ENCODE measurements around the gene RESF1. TPM values are rescaled to one million over a fixed set of nuclear protein-coding genes. Genes with fewer than 3 reads are reported as not detected.

RESF1 gene
- total RNA-seq, 1 donor from 2014 or later: 287 TPM

DNA sequence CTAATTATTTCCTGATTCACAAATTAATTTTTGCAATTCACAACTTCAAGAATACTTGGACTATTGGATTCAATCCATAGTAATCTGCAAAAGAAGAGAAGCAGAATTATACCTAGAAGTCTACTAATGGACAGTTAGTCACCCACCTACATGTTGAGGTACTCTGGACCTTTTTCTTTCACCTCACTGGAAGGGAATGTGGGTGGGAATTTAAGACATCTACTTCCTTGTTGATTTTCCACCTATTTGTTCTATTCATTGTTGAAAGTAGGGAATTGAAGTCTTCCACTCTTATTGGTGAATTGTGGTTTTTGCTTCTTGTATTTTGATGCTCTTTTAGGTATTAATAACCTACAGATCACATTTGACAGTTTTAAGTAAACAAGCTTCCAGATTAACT lies 11.0 kb downstream of the RESF1 start:
- DNase-seq (ENCODE audit: low spot score, unreplicated experiment): no peak
- H3K4me3 Mint-ChIP-seq (ENCODE audit: low read depth): no peak overlapping the region

DNA sequence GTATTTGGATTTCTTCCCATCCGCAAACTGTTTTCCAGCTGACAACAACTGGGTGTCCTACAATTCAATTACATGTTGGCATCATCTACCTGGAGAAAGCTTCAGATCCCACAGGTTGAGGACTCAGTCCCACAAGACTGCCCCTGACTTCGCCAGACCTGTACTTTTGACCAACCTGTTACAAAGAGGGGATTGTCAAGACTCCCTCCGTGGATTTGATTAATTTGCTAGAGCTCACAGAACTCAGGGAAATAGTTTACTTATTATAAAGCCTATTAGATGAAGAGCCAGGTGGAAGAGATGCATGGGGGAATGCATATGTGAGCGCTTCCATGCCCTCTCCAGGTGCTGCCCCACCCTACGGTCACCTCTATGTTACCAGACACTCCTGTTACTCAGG lies 14.6 kb downstream of the RESF1 start:
- TF ChIP-seq, protein P1, sequence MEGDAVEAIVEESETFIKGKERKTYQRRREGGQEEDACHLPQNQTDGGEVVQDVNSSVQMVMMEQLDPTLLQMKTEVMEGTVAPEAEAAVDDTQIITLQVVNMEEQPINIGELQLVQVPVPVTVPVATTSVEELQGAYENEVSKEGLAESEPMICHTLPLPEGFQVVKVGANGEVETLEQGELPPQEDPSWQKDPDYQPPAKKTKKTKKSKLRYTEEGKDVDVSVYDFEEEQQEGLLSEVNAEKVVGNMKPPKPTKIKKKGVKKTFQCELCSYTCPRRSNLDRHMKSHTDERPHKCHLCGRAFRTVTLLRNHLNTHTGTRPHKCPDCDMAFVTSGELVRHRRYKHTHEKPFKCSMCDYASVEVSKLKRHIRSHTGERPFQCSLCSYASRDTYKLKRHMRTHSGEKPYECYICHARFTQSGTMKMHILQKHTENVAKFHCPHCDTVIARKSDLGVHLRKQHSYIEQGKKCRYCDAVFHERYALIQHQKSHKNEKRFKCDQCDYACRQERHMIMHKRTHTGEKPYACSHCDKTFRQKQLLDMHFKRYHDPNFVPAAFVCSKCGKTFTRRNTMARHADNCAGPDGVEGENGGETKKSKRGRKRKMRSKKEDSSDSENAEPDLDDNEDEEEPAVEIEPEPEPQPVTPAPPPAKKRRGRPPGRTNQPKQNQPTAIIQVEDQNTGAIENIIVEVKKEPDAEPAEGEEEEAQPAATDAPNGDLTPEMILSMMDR (IDR thresholded peaks at IDR 0.05; ENCODE audit: unreplicated experiment): no peak
- H3K36me3 Mint-ChIP-seq (ENCODE audit: insufficient read depth): peaks cover 99% of the 10 kb centered on the region
- peak overlapping the region; percentile 58 for H3K27ac Mint-ChIP-seq
- no peaks in the 10 kb centered on the region for H3K4me1 Mint-ChIP-seq (ENCODE audit: low read depth)
- H3K27me3 Mint-ChIP-seq: no peaks in the 10 kb centered on the region
- no peak overlapping the region for H3K4me3 Mint-ChIP-seq (ENCODE audit: low read depth)
- no peak for DNase-seq (ENCODE audit: low spot score, unreplicated experiment)
- H3K9me3 Mint-ChIP-seq (ENCODE audit: low read depth): peaks cover 68% of the 10 kb centered on the region

More for the DNA sequence above, 11.0 kb downstream of the RESF1 start:
- Mint-ChIP-seq H3K4me1 (ENCODE audit: low read depth) (peaks cover 10% of the 10 kb centered on the region), H3K36me3 (ENCODE audit: insufficient read depth) (peaks cover 96% of the 10 kb centered on the region), H3K9me3 (ENCODE audit: low read depth) (peaks cover 69% of the 10 kb centered on the region), H3K27ac (peak overlapping the region; percentile 59), H3K27me3 (no peaks in the 10 kb centered on the region)
- TF ChIP-seq, protein P1 (IDR thresholded peaks at IDR 0.05; ENCODE audit: unreplicated experiment): no peak

DNA sequence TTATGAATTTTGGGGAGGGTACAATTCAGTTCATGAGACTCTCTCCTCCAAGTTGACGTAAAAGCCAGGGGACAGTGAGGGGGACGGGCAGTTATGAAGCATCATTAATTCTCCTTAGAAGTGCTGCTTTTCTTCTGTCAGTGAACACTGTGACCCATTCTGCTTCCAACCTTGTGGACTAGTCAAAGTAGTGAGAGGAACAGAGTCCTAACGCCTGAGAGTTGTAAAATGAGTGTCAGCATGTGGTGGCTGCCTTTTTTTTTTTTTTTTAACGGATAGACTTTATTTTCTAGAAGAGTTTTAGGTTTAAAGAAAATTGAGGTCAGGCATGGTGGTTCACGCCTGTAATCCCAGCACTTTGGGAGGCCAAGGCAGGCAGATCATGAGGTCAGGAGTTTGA lies 15.5 kb downstream of the RESF1 start:
- no peaks in the 10 kb centered on the region for H3K4me1 Mint-ChIP-seq (ENCODE audit: low read depth)
- peaks cover 67% of the 10 kb centered on the region for H3K9me3 Mint-ChIP-seq (ENCODE audit: low read depth)
- no peak for DNase-seq (ENCODE audit: low spot score, unreplicated experiment)
- peaks cover 99% of the 10 kb centered on the region for H3K36me3 Mint-ChIP-seq (ENCODE audit: insufficient read depth)
- TF ChIP-seq, protein P1 (IDR thresholded peaks at IDR 0.05; ENCODE audit: unreplicated experiment): no peak
- H3K27ac Mint-ChIP-seq: peak overlapping the region; percentile 31
- no peaks in the 10 kb centered on the region for H3K27me3 Mint-ChIP-seq
- H3K4me3 Mint-ChIP-seq (ENCODE audit: low read depth): no peak overlapping the region

DNA sequence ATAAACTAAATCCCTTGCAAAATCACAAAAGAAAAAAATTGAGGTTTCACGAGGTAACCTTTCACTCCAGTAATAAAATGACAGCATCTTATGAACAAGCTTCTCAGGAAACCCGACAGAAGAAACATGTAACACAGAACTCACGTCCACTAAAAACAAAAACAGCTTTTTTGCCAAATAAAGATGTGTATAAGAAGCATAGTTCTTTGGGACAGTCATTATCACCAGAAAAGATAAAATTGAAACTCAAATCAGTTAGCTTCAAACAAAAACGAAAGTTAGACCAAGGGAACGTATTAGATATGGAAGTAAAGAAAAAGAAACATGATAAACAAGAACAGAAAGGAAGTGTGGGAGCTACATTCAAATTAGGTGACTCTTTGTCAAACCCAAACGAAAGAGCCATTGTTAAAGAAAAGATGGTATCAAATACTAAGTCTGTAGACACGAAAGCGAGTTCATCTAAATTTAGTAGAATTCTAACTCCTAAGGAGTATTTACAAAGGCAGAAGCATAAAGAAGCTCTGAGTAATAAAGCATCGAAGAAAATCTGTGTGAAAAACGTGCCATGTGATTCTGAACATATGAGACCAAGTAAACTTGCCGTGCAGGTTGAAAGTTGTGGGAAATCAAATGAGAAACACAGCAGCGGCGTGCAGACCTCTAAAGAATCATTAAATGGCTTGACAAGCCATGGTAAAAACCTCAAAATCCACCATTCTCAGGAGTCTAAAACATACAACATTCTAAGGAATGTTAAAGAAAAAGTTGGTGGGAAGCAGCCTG lies 25.8 kb downstream of the RESF1 start:
- H3K36me3 Mint-ChIP-seq (ENCODE audit: insufficient read depth): peaks cover 96% of the 10 kb centered on the region
- H3K9me3 Mint-ChIP-seq (ENCODE audit: low read depth): peaks cover 71% of the 10 kb centered on the region
- no peak for DNase-seq (ENCODE audit: low spot score, unreplicated experiment)
- peak overlapping the region; percentile 5 for H3K4me3 Mint-ChIP-seq (ENCODE audit: low read depth)
- H3K27me3 Mint-ChIP-seq: no peaks in the 10 kb centered on the region
- TF ChIP-seq, protein P1 (IDR thresholded peaks at IDR 0.05; ENCODE audit: unreplicated experiment): no peak
- peak overlapping the region; percentile 92 for H3K27ac Mint-ChIP-seq
- H3K4me1 Mint-ChIP-seq (ENCODE audit: low read depth): no peaks in the 10 kb centered on the region

DNA sequence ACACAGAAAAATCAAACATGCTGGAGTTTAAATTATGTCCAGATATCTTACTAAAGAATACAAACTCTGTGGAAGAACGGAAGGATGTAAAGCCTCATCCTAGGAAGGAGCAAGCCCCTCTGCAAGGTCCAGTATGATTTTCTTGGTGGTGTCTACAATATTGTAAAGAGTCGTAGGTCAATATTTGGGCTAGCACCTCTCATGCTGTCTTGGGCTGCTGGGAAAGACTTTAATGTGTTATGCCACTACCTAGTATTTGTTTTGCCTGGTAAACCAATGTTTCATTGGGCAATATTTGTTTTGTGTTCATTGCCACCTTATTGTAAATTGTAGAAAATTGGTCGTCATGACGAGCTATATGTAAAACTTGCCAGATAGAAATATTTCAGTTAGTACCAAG lies 26.6 kb downstream of the RESF1 start:
- DNase-seq (ENCODE audit: low spot score, unreplicated experiment): no peak
- Mint-ChIP-seq H3K4me1 (ENCODE audit: low read depth) (no peaks in the 10 kb centered on the region), H3K27me3 (no peaks in the 10 kb centered on the region), H3K27ac (peak overlapping the region; percentile 92), H3K4me3 (ENCODE audit: low read depth) (no peak overlapping the region), H3K36me3 (ENCODE audit: insufficient read depth) (peaks cover 95% of the 10 kb centered on the region), H3K9me3 (ENCODE audit: low read depth) (peaks cover 69% of the 10 kb centered on the region)
- TF ChIP-seq, protein P1 (IDR thresholded peaks at IDR 0.05; ENCODE audit: unreplicated experiment): no peak
